Chondrocyte (in vitro differentiated cells): Measurements from ENCODE around the gene JMJD8. TPM values are rescaled to one million over a fixed set of nuclear protein-coding genes. Genes with fewer than 3 reads are reported as not detected.
A peak's percentile ranks its signal among the peaks of the same experiment; 100 is the strongest.

Source experiments
- DNase-seq: peaks from one replicate; pipeline ENCODE4 v3.0.0; 2021; ENCODE audit warnings: mixed read lengths, low spot score
- H3K27ac Mint-ChIP-seq: one replicate; pipeline ENCODE4 v1.8.0; 2021; ENCODE audit warnings: mild to moderate bottlenecking, moderate library complexity, mixed read lengths; ENCODE audit not compliant: unreplicated experiment
- H3K27me3 Mint-ChIP-seq: 2 replicates; pipeline ENCODE4 v1.8.0; 2021; ENCODE audit warnings: low read depth, mixed read lengths
- H3K36me3 Mint-ChIP-seq: 2 replicates; pipeline ENCODE4 v1.8.0; 2021; ENCODE audit warnings: low read depth, mixed read lengths
- H3K4me1 Mint-ChIP-seq: 2 replicates; pipeline ENCODE4 v1.8.0; 2021; ENCODE audit warnings: low read depth, mild to moderate bottlenecking, mixed read lengths
- H3K4me3 Mint-ChIP-seq: one replicate; pipeline ENCODE4 v1.8.0; 2021; ENCODE audit warnings: mild to moderate bottlenecking, moderate library complexity, mixed read lengths; ENCODE audit not compliant: unreplicated experiment
- H3K9me3 Mint-ChIP-seq: 2 replicates; pipeline ENCODE4 v1.8.0; 2021; ENCODE audit warnings: low read depth, mixed read lengths
- CTCF ChIP-seq: fragments of 200-600 bp; sonication (generic); IDR thresholded peaks from 2 replicates; pipeline ENCODE4 v1.5.0; 2021; ENCODE audit warnings: antibody characterized with exemption, mild to moderate bottlenecking, moderate library complexity
- long read RNA-seq: library from polyadenylated mRNA; stranded (forward); transcript quantifications from one replicate; pipeline ENCODE4 v2.0.0, GENCODE V29; 2021
- total RNA-seq: library from RNA; stranded (reverse); gene quantifications from 3 replicates; pipeline ENCODE4 v1.2.1, GENCODE V29; 2021

The JMJD8 gene
- total RNA-seq: 38.8 to 56.5 TPM (median 39.2 TPM) in 3 replicates
- long read RNA-seq, transcript JMJD8-201 (9 exons, 2,038 nt): major isoform, 75 of 185 reads
- long read RNA-seq, transcript JMJD8-209 (8 exons, 2,205 nt): minor isoform, 11 of 185 reads
- long read RNA-seq, partial matches to known transcripts: 17 of 185 reads
- long read RNA-seq, other reads (novel, unspliced or antisense): 67 of 185 reads

- Mint-ChIP-seq H3K36me3 (peaks cover 11% of the 10 kb centered on the region), H3K9me3 (no peaks in the 10 kb centered on the region), H3K4me3 (peak within 1 kb of the TSS; percentile 68), H3K4me1 (peaks cover 42% of the 10 kb centered on the region), H3K27me3 (no peaks in the 10 kb centered on the region), H3K27ac (peak within 1 kb of the TSS; percentile 74)
- no peak for TF ChIP-seq CTCF
- peak; percentile 99 for DNase-seq
Observed at GRCh38 chr16:684071-684794, at the start of gene JMJD8. Gene JMJD8 (minus strand): TSS chr16:684334. CDS start chr16:684319, 15 bp downstream.

GRCh38 chr16:733382-734207 lies 49.5 kb upstream of the JMJD8 start:
- Mint-ChIP-seq H3K4me1 (no peaks in the 10 kb centered on the region), H3K36me3 (peaks cover 8% of the 10 kb centered on the region), H3K4me3 (no peak overlapping the region), H3K27ac (no peak overlapping the region), H3K27me3 (no peaks in the 10 kb centered on the region), H3K9me3 (no peaks in the 10 kb centered on the region)
- peak; percentile 87 for DNase-seq
- peak; percentile 51 for TF ChIP-seq CTCF

GRCh38 chr16:732936-733335 lies 48.8 kb upstream of the JMJD8 start:
- Mint-ChIP-seq H3K27me3 (no peaks in the 10 kb centered on the region), H3K36me3 (peaks cover 6% of the 10 kb centered on the region), H3K4me1 (no peaks in the 10 kb centered on the region), H3K4me3 (no peak overlapping the region), H3K27ac (no peak overlapping the region), H3K9me3 (no peaks in the 10 kb centered on the region)
- TF ChIP-seq CTCF: no peak
- peak; percentile 87 for DNase-seq

- no peak for DNase-seq
- Mint-ChIP-seq H3K27ac (no peak overlapping the region), H3K36me3 (peaks cover 3% of the 10 kb centered on the region), H3K27me3 (no peaks in the 10 kb centered on the region), H3K4me3 (no peak overlapping the region), H3K9me3 (no peaks in the 10 kb centered on the region), H3K4me1 (no peaks in the 10 kb centered on the region)
- TF ChIP-seq CTCF: no peak
Observed at GRCh38 chr16:732332-732731, 48.2 kb upstream of the JMJD8 start.
